GM18868 (cell line): ENCODE measurements around the gene C17orf50.
"Not testable (repeated sequence)": the region's sequence is repeated elsewhere in the genome, so short reads cannot be mapped to it uniquely, and the experiment has no call there.

Experiments used
- ATAC-seq: cut with Tn5 transposase; IDR thresholded peaks from one replicate; pipeline ENCODE4 v1.9.1; 2021; ENCODE audit warnings: mild to moderate bottlenecking, moderate library complexity; ENCODE audit not compliant: unreplicated experiment

Gene C17orf50

DNA sequence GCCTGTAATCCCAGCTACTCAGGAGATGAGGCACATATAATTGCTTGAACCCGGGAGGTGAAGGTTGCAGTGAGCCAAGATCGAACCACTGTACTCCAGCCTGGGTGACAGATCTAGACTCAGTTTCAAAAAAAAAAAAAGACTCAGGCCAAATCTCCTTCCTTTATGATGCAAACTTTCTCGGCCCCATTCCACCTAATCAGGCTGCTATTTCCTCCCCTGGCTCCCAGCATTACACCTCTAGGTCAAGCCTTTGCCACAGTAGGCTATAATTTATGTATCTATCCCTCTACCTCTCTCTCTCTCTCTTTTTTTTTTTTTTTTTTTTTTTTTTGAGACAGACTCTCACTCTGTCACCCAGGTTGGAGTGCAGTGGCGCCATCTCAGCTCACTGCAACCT lies 9.1 kb upstream of the C17orf50 start:
- ATAC-seq, result not testable (repeated sequence)

DNA sequence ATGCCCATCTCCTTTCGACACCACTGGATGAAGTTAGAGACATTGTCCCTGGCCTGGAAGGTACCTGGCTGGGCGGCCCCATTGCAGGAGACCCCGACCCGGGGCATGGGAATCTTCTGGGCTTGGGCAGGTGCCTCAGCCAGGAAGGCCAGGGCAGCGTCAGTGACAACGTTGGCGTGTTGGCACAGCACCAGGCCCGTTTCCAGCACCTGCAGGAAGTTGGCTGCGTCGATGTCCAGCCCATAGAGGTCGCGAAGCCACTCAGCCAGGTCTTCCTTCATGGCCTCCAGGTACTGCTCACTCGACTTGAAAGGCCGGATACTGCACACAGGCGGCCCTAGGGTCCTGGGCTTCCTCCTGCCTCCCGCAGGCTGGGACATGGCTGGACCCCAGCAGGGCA lies 8.2 kb upstream of the C17orf50 start:
- ATAC-seq, result no peak

DNA sequence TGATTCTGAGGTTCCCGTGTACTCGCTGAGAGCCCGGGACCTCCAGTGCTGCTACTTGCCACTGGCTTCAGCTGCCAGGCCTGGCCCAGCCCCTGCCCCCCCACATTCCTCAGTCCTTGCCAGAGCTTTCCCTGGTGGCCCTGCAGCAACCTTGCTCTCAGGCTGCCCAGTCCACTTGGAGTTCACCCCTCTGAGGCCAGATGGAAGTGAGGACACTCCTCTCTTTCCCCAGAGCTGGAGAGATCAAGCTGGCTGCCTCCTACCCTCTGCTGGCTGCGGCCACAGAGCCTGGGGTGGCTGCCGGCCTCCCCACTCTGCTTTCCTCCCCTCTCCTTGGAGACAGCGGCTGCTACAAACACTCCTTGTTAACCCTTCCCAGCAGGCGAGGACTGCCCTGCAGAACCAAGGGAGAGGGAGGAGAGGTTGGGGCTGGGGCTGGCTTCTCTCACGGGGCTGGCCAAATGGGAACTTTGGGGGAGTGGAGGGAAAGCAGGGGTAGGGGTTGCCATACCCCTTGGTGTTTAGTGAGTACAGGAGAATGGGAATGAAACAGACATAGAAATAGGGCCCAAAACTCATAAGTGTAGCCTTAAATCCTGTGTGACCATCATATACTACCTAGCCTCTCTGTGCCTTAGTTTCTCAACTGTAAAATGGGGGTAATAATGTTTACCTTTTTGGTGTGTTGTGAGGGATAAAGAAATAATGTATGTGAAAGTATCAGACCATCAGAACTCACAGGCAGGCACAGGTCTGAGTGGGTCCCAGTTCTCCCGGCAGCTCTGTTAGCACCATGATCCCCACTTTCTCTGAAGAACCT lies 7.5 kb upstream of the C17orf50 start, which contains the start of gene GAS2L2:
TSS of gene GAS2L2 (minus strand) at position 295 of the 820 bp plus-strand sequence. CDS start 389 bp downstream, outside the sequence.
- no peak for ATAC-seq

DNA sequence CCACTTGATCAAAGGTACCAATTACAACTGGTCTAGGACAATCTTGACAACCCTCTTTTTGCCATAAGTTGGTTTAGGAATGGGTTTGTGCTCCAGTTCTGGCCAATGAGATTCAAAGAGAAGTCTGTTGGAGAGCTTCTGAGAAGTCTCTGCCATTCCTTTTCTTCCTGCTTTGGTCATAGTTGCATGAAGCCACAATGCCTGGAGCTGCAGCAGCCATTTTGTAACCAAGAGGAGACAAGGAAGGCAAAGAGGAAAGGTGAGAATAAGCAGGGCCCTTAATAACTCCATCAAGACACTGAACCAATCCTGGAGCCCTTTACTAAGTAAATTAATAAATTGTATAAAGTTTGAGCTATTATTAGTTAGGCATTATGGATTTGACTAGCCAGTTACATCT lies 3.4 kb upstream of the C17orf50 start:
- ATAC-seq, result no peak

DNA sequence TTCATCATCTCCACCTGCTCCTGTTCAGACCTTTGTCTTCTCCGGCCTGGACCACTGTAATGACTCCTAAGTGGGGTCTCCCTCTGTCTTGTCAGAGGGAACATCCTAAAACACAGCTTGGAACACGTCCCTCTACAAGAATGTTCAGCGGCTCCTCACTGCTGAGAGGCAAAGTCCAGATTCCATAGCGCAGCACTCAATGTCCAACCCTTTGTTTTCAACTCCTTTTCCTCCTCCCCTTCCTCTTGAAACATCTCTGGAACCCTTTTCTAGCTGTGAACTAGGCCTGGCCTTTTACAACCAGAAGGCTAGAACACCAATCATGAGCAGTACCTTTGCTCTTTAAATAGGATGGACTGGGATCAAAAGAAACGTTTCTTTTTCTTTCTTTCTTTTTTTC lies 914 bp downstream of the C17orf50 start:
- no peak for ATAC-seq

DNA sequence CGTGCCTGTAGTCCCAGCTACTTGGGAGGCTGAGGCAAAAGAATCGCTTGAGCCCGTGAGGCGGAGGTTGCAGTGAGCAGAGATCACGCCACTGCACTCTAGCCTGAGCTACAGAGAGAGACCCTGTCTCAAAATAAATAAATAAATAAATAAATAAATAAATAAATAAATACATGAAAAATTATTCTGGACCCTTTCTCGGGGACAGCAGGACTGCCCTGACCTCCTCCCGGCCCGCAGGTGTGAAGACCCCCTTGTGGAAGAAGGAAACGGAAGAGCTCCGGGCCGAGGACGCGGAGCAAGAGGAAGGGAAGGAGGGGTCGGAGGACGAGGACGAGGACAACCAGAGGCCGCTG lies 3.1 kb downstream of the C17orf50 start:
- ATAC-seq, result no peak

DNA sequence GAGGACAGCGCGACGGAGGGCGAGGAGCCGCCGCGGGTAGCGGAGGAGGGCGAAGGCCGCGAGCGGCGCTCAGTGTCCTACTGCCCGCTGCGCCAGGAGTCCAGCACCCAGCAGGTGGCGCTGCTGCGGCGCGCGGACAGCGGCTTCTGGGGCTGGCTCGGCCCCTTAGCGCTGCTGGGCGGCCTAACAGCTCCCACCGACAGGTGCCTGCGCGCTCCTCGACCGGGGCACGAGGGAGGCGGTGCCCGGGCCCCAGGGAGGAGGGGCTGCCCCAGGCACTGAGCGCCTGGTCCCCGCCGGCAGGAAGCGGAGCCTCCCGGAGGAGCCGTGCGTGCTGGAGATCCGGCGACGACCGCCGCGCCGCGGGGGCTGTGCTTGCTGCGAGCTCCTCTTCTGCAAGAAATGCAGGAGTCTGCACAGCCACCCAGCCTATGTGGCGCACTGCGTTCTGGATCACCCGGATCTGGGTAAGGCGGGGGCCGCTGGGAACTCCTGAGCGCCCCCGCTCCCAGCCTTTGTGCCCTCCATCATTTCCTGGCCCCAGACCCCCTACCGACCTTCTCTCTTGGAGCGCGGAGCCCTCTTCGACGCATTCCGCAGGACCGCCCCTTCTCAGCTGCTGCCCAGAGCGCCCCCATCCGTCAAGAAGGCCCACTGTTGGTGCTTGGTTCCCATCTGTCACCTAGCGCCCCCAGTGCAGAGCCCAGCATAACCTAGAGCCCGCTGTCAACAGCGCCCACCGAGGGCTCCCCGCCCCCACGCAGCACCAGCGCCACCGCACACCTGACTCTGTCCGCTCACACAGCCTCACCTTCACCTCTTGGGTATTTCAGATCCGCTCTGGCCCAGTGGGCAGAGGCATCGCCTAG lies 3.7 kb downstream of the C17orf50 start:
- ATAC-seq, result peak; percentile 82

DNA sequence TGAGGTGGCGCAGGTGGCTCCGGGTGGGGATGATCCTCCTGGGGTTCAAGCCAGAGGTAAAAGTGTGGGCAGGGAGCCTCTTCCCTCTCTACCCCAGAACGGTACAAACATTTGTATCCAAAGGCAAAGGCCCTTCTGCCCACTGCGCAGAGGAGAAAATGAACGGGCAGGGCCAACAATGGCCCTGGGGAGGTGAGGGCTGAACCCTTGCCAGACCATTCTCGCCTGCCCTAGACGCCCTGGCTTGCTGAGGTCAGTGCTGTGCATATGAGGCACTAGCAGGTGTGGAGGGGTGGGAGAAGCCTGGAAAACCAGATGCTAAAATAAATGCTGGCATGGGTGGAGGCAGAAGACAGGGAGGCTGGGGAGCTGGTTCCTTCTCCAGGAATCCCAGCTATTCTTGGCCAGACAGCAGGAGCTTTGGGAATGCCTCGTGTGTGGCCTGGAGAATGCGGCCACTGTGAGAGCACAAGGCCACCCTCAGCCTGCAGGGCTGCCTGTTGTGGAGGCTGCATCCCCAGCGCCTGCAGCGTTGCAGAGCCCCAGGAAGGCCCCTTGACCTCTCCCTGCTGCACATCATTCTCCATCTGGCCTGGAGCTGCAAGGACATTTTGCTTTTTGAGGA lies 4.5 kb downstream of the C17orf50 start:
- ATAC-seq, result no peak

DNA sequence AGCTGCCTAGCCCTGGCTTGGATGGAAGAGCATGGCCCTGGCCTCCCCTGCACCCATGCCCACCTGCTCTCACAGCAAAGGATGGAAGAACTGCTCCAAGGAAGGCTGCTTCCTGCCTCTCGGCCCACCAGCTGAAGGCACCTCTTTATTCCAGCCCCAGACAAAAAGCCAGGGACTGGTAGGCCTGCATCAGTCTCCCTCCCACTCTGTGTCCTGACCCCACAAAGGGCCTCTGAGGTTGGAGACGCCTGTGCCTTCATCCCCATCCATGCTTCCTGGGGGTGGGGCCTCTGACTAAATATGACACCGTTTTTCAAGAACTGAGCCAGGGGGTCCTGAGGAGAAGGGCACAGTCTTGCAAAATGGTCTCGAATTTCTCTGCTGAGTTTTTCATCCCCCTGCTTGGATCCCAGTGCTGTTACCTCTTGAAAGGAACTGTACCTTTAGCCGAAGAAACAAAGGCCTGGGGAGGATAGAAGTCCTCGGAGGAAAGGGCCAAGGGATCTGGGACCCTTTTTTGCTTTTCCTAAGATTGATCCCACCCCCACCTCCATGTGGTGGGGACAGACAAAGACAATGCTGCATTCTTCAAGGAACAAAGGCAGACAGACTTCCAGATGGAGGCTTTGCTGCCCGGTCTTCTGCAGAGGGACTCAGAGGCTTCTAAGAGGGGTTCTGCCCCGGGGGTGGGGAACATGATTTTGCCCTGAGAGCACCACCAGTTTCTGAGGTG lies 5.2 kb downstream of the C17orf50 start:
- no peak for ATAC-seq

DNA sequence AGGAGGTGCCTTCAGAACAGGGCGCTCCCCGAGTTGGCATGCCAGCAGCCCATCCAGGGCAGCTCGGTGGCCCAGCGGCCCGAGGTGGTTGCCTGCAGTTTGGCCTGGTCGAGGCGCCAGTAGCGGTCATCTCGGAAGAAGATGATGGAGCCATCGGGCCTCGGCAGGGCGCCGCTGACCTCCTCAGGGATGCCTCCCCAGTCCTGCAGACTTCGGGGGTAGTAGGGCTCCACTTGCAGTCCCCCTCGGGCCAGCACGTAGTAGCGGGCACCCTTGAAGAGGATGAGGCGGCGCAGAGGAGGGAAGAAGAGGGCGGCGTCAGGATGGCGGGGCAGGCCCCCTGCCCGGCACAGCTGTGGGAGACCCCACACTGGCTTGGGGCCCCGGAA lies 5.8 kb downstream of the C17orf50 start:
- no peak for ATAC-seq

DNA sequence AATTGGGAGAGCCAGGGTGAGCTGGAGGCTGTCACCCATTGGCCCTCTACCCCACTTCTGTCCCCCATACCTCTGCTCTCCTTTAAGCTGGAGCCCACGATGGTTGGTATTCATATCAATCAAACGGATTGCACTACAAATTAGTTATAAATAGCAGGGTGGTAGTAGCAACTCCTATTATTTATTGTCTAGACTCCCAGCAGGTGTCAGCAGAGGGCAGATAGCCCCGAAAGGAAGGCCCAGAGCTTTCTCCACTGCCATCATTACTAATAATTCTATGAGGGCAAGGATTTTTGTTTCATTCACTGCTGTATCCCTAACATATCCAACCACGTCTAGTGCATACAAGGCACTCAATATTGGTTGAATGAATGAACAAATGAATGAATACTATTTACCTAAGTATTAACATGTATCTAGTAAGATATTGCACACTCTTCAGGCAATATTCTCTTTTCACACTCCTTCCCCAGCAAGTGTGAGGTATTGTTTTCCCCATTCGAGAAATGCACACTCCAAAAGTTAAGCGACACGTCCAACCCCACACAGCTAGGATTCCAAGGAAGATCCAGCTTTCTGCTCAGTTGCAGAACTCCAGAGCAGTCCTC lies 6.3 kb downstream of the C17orf50 start:
- no peak for ATAC-seq

DNA sequence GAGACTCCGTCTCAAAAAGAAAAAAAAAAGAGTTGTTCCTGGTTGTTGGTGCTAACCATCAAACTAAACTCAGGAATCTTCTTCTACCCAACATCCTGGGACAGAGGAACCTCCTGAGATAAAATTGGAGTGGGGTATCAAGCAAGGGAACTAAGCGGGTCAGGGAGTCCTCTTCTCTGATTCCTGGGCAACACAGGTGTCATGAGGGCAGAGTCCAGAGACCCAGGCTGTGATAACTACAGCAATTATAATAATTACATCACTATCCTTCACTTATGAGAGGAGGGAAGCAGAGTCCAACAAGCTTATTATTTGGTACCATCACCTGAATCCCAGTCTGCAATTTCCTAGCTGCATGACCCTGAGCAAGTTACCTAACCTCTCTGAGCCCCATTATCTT lies 8.1 kb downstream of the C17orf50 start:
- ATAC-seq, result no peak

DNA sequence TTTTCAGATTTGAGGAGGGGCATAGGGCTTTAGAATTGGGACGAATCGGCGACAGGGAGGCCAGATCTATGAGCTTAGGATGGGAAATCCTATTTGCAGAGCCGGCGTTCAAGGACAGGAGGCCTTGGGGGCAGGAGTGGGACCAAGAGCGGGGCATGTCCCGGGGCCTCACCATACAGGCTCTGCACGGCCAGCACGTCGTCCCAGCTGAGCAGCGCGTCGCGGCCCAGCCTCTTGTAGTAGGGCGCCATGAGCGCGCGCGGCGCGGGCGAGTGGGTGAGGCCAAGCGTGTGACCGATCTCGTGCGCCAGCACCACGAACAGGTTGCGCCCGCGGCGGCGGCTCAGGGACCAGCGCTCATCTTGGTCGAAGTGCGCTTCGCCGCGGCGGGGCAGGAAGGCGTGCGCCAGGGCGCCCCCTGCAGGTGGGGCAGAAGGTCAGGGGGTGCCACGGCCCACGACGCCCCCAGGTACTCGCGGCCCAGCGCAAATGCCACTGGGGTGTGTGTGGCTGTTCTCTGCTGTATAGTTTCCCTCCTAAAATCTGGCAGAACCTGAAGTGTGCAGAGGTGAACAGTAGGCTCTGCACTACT lies 9.3 kb downstream of the C17orf50 start:
- no peak for ATAC-seq

DNA sequence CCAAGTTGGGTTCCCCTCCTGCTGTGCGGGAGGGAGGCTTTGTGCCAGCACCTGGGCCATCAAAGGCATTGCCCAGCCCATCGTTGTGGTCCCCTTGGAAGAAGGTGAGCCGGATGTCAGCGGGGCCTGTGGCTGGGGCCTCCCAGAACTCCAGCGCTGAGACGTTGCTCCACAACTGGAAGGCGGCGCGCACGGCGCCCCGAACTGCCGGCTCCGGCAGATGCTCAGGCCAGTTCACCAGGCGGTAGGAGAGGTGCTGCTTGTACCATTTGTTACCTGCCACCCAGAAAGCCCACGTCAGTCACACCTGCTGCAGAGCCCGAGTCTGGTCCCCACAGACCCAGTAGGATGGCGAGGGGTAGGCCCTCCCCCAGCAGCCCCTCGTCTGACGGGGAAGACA lies 12.4 kb downstream of the C17orf50 start:
- ATAC-seq, result no peak

DNA sequence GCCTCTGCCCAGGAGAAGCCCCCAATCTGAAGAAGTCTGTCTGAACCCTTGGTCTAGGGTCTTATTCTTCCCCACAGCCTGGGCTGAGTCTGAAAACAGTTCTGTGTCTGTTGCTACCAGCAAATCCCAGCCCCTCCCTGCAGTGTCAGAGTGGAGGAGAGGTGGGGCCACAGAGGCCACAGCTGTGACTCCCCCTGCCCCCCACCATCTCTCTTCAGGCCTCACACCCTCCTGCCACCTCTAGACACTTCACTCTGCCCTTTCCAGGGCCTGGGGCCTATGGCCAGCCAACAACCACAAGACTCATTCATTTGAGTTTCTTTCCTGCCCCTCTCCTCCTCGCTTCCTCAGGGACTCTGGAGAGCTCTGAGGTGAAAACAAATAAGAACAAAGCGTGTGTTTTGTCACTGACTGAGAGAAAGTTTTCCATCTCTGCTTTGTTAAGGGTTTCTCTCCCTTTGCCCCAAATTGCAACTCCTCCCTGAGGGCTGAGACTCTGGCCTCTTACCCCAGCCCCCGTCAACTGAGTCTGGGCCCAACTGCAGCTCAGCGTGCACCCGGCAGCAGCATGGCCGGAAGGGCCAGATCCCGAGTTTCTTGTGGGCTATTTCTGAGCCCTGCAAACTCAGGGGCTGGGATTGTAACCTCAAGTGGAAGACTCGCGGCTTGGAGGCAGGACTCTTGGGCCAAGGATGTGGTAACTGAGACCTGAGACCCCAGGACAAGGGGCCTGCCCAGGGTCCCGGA lies 13.2 kb downstream of the C17orf50 start:
- no peak for ATAC-seq

DNA sequence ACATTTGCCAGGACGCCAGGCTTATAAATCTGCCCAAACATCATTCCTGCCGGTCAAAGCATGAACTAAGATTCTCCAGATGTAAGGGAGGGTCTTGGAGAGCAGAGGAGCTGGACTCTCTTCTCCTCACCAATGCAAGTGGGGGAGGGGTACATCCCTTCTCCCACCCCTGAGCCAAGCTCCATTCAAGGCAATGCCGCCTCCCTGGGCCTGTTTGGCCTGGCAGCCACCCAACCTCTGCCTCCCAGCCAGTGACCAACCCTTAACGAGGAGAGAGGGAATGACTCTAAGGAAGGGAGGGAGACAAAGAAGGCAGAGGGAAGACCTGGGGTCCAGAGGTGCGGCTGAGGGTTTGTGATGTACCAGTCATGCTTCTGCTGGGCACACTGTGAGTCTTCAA lies 13.8 kb downstream of the C17orf50 start:
- no peak for ATAC-seq

DNA sequence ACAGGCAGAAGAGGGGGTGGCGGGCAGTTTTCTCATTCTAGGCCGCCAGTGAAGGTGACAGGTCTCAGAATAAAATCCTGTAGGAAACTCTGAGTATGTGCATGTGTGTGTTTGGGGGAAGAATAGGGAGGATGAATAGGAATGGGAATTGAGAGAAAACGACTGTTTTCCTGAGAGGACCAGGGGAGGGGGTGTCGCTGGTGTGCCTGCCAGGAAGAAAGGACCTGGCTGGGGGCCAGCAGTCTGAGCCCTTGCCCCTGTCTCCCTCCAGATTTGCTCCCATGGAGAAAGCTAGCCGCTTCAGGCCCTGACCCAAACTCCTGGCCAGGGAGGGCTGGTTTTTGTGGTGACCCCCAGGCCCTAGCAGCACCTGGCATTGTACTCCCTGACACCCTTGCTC lies 14.4 kb downstream of the C17orf50 start:
- ATAC-seq, result no peak

DNA sequence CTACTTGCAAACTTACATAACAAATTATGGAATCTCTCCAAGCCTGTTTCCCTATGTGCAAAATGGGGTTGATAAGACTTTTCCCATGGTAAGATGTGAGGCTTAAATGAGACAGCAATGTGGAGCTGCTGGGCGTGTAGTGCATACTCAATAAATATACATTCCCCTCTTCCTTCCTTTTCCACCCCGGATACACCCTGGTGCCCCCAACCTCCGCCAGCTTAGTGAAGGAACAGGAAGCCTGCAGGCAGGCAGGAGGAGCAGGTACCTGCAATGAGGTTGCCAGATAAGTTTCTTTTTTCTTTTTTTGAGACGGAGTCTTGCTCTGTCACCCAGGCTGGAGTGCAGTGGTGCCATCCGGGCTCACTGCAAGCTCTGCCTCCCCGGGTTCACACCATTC lies 14.9 kb downstream of the C17orf50 start:
- ATAC-seq, result no peak

DNA sequence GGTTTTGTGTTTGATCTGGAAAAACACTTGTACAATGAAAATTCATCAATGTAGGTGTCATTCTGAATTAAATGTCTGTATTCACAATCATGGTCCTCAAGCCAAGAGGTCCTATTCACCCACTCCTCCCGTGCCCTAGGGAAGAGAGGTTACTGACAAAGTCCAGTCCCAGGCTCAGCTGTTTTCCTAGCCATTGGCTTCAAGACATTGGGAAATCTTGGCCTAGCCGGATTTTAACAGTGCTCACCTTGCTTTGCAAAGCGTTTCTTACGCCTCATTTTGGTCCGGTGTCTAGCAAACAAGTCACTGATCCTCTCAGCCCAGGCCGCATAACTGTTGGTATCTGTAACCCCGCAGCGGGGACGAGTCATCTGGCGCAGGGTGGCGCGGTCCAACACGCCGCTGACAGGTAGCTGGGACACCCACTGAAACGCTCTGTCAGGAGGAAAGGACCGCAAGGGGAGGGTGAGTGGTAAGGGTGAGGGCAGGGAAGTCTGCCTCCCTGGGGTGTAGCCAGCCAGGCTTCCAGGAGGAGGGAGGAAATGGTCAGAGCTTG lies 18.0 kb downstream of the C17orf50 start:
- ATAC-seq, result no peak
